Erythroblast (primary cell): ENCODE measurements around the gene RCBTB2.

Source experiments
- GATA1 ChIP-seq: IDR thresholded peaks from 2 replicates; pipeline ENCODE4 v1.6.1; 2011; ENCODE audit warnings: low read depth, mild to moderate bottlenecking, control low read depth, low read length, moderate library complexity
- POLR2A ChIP-seq: IDR thresholded peaks from 2 replicates; pipeline ENCODE4 v1.6.1; 2011; ENCODE audit warnings: mild to moderate bottlenecking, low read length

- TF ChIP-seq POLR2A, result no peak
- no peak for TF ChIP-seq GATA1
Measured at GRCh38 chr13:48535766-48536165, 2.9 kb upstream of the RCBTB2 start.
